A204.1 (cell line): ENCODE results near the gene MBLAC1.

Source experiments
- FAIRE-seq: peaks from 2 replicates; lab custom pipeline; 2012; peaks lifted over from hg19 to GRCh38; lab: Jason Lieb, UNC

Gene MBLAC1

GRCh38 chr7:100173806-100174495 is 47.2 kb downstream of the MBLAC1 start:
- FAIRE-seq: no peak

GRCh38 chr7:100174582-100174981 is 47.8 kb downstream of the MBLAC1 start:
- FAIRE-seq: no peak

- FAIRE-seq: no peak
Measured at GRCh38 chr7:100175296-100175935, 48.6 kb downstream of the MBLAC1 start.

- FAIRE-seq: no peak
Measured at GRCh38 chr7:100176096-100177044, 49.6 kb downstream of the MBLAC1 start.

- no peak for FAIRE-seq
Measured at GRCh38 chr7:100177045-100178001, 50.6 kb downstream of the MBLAC1 start, which contains the start of the genes GPC2 and STAG3. TSS of gene GPC2 (minus strand) at chr7:100177381. CDS start at chr7:100177199, 182 bp downstream. TSS of gene STAG3 (plus strand) at chr7:100177918. CDS start at chr7:100180557, 2,639 bp downstream.
